HepG2 (cell line): Measurements from ENCODE around the gene ZNF273. TPM values are rescaled to one million over a fixed set of nuclear protein-coding genes. Genes with fewer than 3 reads are reported as not detected.
A peak's percentile ranks its signal among the peaks of the same experiment; 100 is the strongest.

Experiments
- CAMTA2 ChIP-seq: sonication (generic); formaldehyde crosslinking; IDR thresholded peaks from 2 replicates; pipeline ENCODE4 v1.4.0; 2020; ENCODE audit warnings: mild to moderate bottlenecking, missing genetic modification reagents, borderline replicate concordance
- CC2D1A ChIP-seq: sonication (generic); formaldehyde crosslinking; IDR thresholded peaks from 2 replicates; pipeline ENCODE4 v1.8.1; 2023; ENCODE audit warnings: mild to moderate bottlenecking, missing genetic modification reagents
- EED ChIP-seq: sonication (generic); formaldehyde crosslinking; IDR thresholded peaks from 2 replicates; pipeline ENCODE4 v1.5.0; 2020; ENCODE audit warnings: mild to moderate bottlenecking, missing genetic modification reagents
- GMEB1 ChIP-seq: sonication (generic); formaldehyde crosslinking; IDR thresholded peaks from 2 replicates; pipeline ENCODE4 v1.5.1; 2020; ENCODE audit warnings: missing genetic modification reagents, mild to moderate bottlenecking, borderline replicate concordance
- HES4 ChIP-seq: sonication (generic); formaldehyde crosslinking; IDR thresholded peaks from 2 replicates; pipeline ENCODE4 v1.9.0; 2021; ENCODE audit warnings: mild to moderate bottlenecking, missing genetic modification reagents, borderline replicate concordance
- KMT2A ChIP-seq: sonication (generic); formaldehyde crosslinking; IDR thresholded peaks from 2 replicates; pipeline ENCODE4 v1.4.0; 2020; ENCODE audit warnings: missing genetic modification reagents
- MATR3 ChIP-seq: sonication (generic); formaldehyde crosslinking; IDR thresholded peaks from 2 replicates; pipeline ENCODE4 v1.4.0; 2020; ENCODE audit warnings: missing genetic modification reagents
- MED13 ChIP-seq: sonication (generic); formaldehyde crosslinking; IDR thresholded peaks from 2 replicates; pipeline ENCODE4 v1.5.0; 2020; ENCODE audit warnings: missing genetic modification reagents
- MEIS1 ChIP-seq: sonication (generic); formaldehyde crosslinking; IDR thresholded peaks from 2 replicates; pipeline ENCODE4 v1.9.0; 2021; ENCODE audit warnings: mild to moderate bottlenecking, missing genetic modification reagents, moderate library complexity, borderline replicate concordance
- MTF2 ChIP-seq: sonication (generic); formaldehyde crosslinking; IDR thresholded peaks from 2 replicates; pipeline ENCODE4 v1.5.0; 2020; ENCODE audit warnings: missing genetic modification reagents, borderline replicate concordance
- NCOA2 ChIP-seq: sonication (generic); formaldehyde crosslinking; IDR thresholded peaks from 2 replicates; pipeline ENCODE4 v1.8.0; 2022; ENCODE audit warnings: inconsistent platforms
- RBAK ChIP-seq: sonication (generic); formaldehyde crosslinking; IDR thresholded peaks from 2 replicates; pipeline ENCODE4 v1.5.1; 2020; ENCODE audit warnings: mild to moderate bottlenecking, missing genetic modification reagents
- RNF219 ChIP-seq: sonication (generic); formaldehyde crosslinking; IDR thresholded peaks from 2 replicates; pipeline ENCODE4 v1.5.0; 2020; ENCODE audit warnings: mild to moderate bottlenecking, missing genetic modification reagents
- SAP130 ChIP-seq: IDR thresholded peaks from 2 replicates; pipeline ENCODE4 v1.6.1; 2016; ENCODE audit warnings: low read depth
- ZBED4 ChIP-seq: sonication (generic); formaldehyde crosslinking; IDR thresholded peaks from 2 replicates; pipeline ENCODE4 v1.4.0; 2020; ENCODE audit warnings: missing genetic modification reagents, borderline replicate concordance
- ZBTB25 ChIP-seq: IDR thresholded peaks from 2 replicates; pipeline ENCODE4 v1.6.1; 2018; ENCODE audit warnings: missing genetic modification reagents
- ZFP91 ChIP-seq: sonication (generic); formaldehyde crosslinking; IDR thresholded peaks from 2 replicates; pipeline ENCODE4 v1.9.0; 2022; ENCODE audit warnings: missing genetic modification reagents, mild to moderate bottlenecking, borderline replicate concordance
- ZNF484 ChIP-seq: sonication (generic); formaldehyde crosslinking; IDR thresholded peaks from 2 replicates; pipeline ENCODE4 v1.5.1; 2020; ENCODE audit warnings: mild to moderate bottlenecking, low read depth, missing genetic modification reagents, borderline replicate concordance
- ZNF841 ChIP-seq: sonication (generic); formaldehyde crosslinking; IDR thresholded peaks from 2 replicates; pipeline ENCODE4 v1.8.1; 2023; ENCODE audit warnings: missing genetic modification reagents, borderline replicate concordance
- polyA plus RNA-seq, 8 experiments: library from polyadenylated mRNA; depleted of rRNA in 3 of 8; stranded (reverse) in 7 of 8; unstranded in 1 of 8; fragments of >200 nt; fragmentation: Illumina TruSeq in 4 of 8; extraction: Trizol in 4 of 8; gene quantifications; 2 replicates each; pipeline versions ENCODE4 v1.2.1 to v1.2.3, GENCODE V29; 2011 to 2016; ENCODE audit warnings: low read depth in 4 of 8, missing spikeins in 1 of 8, mixed read lengths in 1 of 8; ENCODE audit not compliant: insufficient read depth in 1 of 8
- total RNA-seq, 5 experiments: library from RNA; depleted of rRNA; stranded (reverse); fragments of >200 nt; fragmentation: Illumina TruSeq; extraction: Trizol; gene quantifications; 2 replicates each; pipeline ENCODE4 v1.2.3, GENCODE V29; 2016; ENCODE audit warnings: low read depth in 1 of 5

ZNF273 gene
- total and polyA plus RNA-seq, 2 of the 13 experiments (the other 11 are each of a cell fraction or from before 2014, with no cell fraction given) = 1.7 to 5.8 TPM

GRCh38 chr7:64887756-64888508, 15.1 kb upstream of the ZNF273 start (continued):
- TF ChIP-seq ZBED4 (no peak), ZFP91 (CRISPR knock-in tag) (peak; percentile 53; the same call in 1 of the 2 replicates), MTF2 (no peak), MEIS1 (CRISPR knock-in tag) (0 out of 2 replicates have a peak, but pooled peaks have one; percentile 17), RNF219 (CRISPR knock-in tag) (no peak), KMT2A (CRISPR knock-in tag) (no peak), CC2D1A (CRISPR knock-in tag) (no peak), CAMTA2 (CRISPR knock-in tag) (no peak), ZBTB25 (CRISPR knock-in tag) (no peak), GMEB1 (CRISPR knock-in tag) (no peak), ZNF841 (CRISPR knock-in tag) (no peak), MED13 (CRISPR knock-in tag) (no peak), HES4 (CRISPR knock-in tag) (no peak), SAP130 (peak; percentile 19; the same call in 1 of the 2 replicates), ZNF484 (CRISPR knock-in tag) (no peak), RBAK (no peak), EED (CRISPR knock-in tag) (no peak), MATR3 (no peak), NCOA2 (CRISPR knock-in tag) (no peak)
